ENCODE results near the gene DXO. TPM values are rescaled to one million over a fixed set of nuclear protein-coding genes. Genes with fewer than 3 reads are reported as not detected.

The DXO gene
- total RNA-seq, 1 experiment from 2014 or later, result 16.4 TPM

GRCh38 chr6:31968791-31969711 is 2.9 kb downstream of the DXO start (continued):
- TF ChIP-seq YY1 (IDR thresholded peaks at IDR 0.05; ENCODE audit: extremely low read depth, insufficient replicate concordance, low read depth, low read length) (no peak), SP1 (IDR thresholded peaks at IDR 0.05; ENCODE audit: low read depth) (no peak), ZFX (IDR thresholded peaks at IDR 0.05) (no peak), TCF7L2 (IDR thresholded peaks at IDR 0.05; ENCODE audit: borderline replicate concordance, extremely low read depth, insufficient read depth, insufficient read length) (no peak), POLR2A (IDR thresholded peaks at IDR 0.05; ENCODE audit: borderline replicate concordance, extremely low read depth, insufficient read depth, insufficient read length) (no peak), CEBPB (IDR thresholded peaks at IDR 0.05; ENCODE audit: low read depth) (no peak), ELF1 (IDR thresholded peaks at IDR 0.05; ENCODE audit: borderline replicate concordance, low read depth) (no peak)

DNA sequence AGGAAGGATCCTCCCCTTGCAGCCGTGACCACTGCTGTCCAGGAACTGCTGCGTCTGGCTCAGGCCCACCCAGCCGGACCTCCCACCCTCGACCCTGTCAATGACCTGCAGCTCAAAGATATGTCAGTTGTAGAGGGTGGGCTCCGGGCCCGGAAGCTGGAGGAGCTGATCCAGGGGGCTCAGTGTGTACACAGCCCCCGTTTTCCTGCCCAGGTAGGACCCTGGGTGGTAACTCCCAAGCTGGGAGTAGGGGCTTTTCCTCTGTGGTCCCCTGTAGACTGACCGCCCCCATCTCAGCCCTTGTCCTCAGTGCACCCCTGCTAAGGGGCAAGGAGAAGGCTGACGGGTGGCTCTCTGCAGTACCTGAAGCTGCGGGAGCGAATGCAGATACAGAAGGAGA is 3.6 kb downstream of the DXO start:
- H3K4me1 ChIP-seq (ENCODE audit: control insufficient read depth in 1 of 2, insufficient read depth in 2 of 2, low read length in 2 of 2), result peaks cover 3 to 21% of the 10 kb centered on the region in 2 experiments; a peak in 3 of 4 replicates
- H3K9me3 ChIP-seq (ENCODE audit: control insufficient read depth in 1 of 2, insufficient read depth in 1 of 2, low read depth in 1 of 2, low read length in 2 of 2), result no peaks in the 10 kb centered on the region
- ATAC-seq (no peak), DNase-seq (ENCODE audit: low read depth, low spot score) (no peak)
- peaks cover 28 to 39% of the 10 kb centered on the region in 2 experiments; a peak in 3 of 4 replicates for H3K36me3 ChIP-seq (ENCODE audit: control insufficient read depth in 1 of 2, insufficient read depth in 2 of 2, low read length in 2 of 2)
- no peak overlapping the region for H3K9ac ChIP-seq (ENCODE audit: low read length)
- no peaks in the 10 kb centered on the region for H3K9me2 ChIP-seq (ENCODE audit: insufficient read depth)
- no peak overlapping the region for H3K4me2 ChIP-seq (ENCODE audit: low read length)
- intact Hi-C loops (cut with micrococcal nuclease), result no loop called here
- ChIA-PET CTCF (no interaction called here), POLR2A (interaction anchor here (1.4 kb wide), 1 partner anchor 9 kb away, joined by 3 read pairs; the partner anchor contains the start of gene SKIC2), RAD21 (ENCODE audit: low non-redundant PET in 1 of 2, low total read pairs in 2 of 2, uncharacterized antibody in 2 of 2, unreplicated experiment in 2 of 2) (no interaction called here)
- no peaks in the 10 kb centered on the region for H3K27me3 ChIP-seq (ENCODE audit: insufficient read depth, low read length)
- H3K79me2 ChIP-seq (ENCODE audit: insufficient read depth, low read length), result peaks cover 24% of the 10 kb centered on the region
- H4K20me1 ChIP-seq (ENCODE audit: insufficient read depth), result no peaks in the 10 kb centered on the region
- no peak overlapping the region for H2AFZ ChIP-seq (ENCODE audit: low read depth, low read length, poor library complexity, severe bottlenecking)
- no peak overlapping the region for H3K27ac ChIP-seq (ENCODE audit: low read depth, low read length)
- no peak overlapping the region for H3K4me3 ChIP-seq (replicated peaks in 1 of 2; ENCODE audit: low read depth in 1 of 2, low read length in 2 of 2)
- BruUV-seq (replicated peaks), result no TSS peak
- no peak for TF ChIP-seq RAD21 (IDR thresholded peaks at IDR 0.05; ENCODE audit: low read depth)
- TF ChIP-seq ELF1 (IDR thresholded peaks at IDR 0.05; ENCODE audit: borderline replicate concordance, low read depth), result no peak
- TF ChIP-seq FOSL1 (IDR thresholded peaks at IDR 0.05; ENCODE audit: low read depth), result no peak
- TF ChIP-seq SRF (IDR thresholded peaks at IDR 0.05; ENCODE audit: low read depth), result no peak
- TF ChIP-seq POLR2A (IDR thresholded peaks at IDR 0.05; ENCODE audit: borderline replicate concordance, extremely low read depth, insufficient read depth, insufficient read length), result no peak
